Panc1 (cell line): ENCODE results near the gene PRR5L. TPM values are rescaled to one million over a fixed set of nuclear protein-coding genes. Genes with fewer than 3 reads are reported as not detected.

Source experiments
- ATAC-seq: fragments of 200-7000 bp; cut with Tn5 transposase; 2 replicates; pipeline ENCODE4 v1.9.1; 2020; ENCODE audit warnings: mild to moderate bottlenecking, moderate library complexity
- BruUV-seq: library from RNA; stranded (reverse); fragments of 400-500 nt; replicated peaks from 2 replicates; lab custom pipeline; 2021; lab: Mats Ljungman, UMichigan
- CTCF ChIA-PET: fragments of 300-600 bp; sonication (Branson Sonifier 250); formaldehyde crosslinking; loops from one replicate; lab custom pipeline; 2022; ENCODE audit warnings: antibody characterized with exemption; lab: Charles Lee
- POLR2A ChIA-PET: fragments of 300-600 bp; sonication (Branson Sonifier 250); formaldehyde crosslinking; loops from one replicate; lab custom pipeline; 2022; ENCODE audit warnings: antibody characterized with exemption; lab: Charles Lee
- DNase-seq: peaks from one replicate; pipeline ENCODE4 v3.0.0-alpha.2; 2010; ENCODE audit warnings: low read depth, low spot score
- H3K27ac ChIP-seq: 2 replicates; pipeline ENCODE4 v1.5.1; 2011; ENCODE audit warnings: mild to moderate bottlenecking, low read length, inconsistent platforms
- H3K27me3 ChIP-seq: fragments of 200-500 bp; sonication (Bioruptor generic); 2 replicates; pipeline ENCODE4 v1.6.0; 2014; ENCODE audit warnings: low read length, inconsistent platforms; ENCODE audit not compliant: control insufficient read depth, insufficient read depth
- H3K36me3 ChIP-seq: fragments of 200-500 bp; sonication (Bioruptor generic); 2 replicates; pipeline ENCODE4 v1.5.1; 2014; ENCODE audit warnings: inconsistent platforms, mild to moderate bottlenecking, low read length, moderate library complexity; ENCODE audit not compliant: control insufficient read depth, insufficient read depth
- H3K4me1 ChIP-seq: 2 replicates; pipeline ENCODE4 v1.5.1; 2011; ENCODE audit warnings: inconsistent platforms, mild to moderate bottlenecking, low read length, moderate library complexity; ENCODE audit not compliant: control insufficient read depth, insufficient read depth
- H3K4me3 ChIP-seq, 2 experiments: 2 replicates each; pipeline ENCODE4 v1.5.1; 2011 to 2012; ENCODE audit warnings: low read depth in 2 of 2, low read length in 2 of 2, mild to moderate bottlenecking in 2 of 2, inconsistent platforms in 1 of 2, moderate library complexity in 1 of 2
- H3K9me3 ChIP-seq: fragments of 200-500 bp; sonication (Bioruptor generic); 2 replicates; pipeline ENCODE4 v1.5.1; 2014; ENCODE audit warnings: low read depth, mild to moderate bottlenecking, inconsistent platforms, low read length, moderate library complexity; ENCODE audit not compliant: control insufficient read depth, insufficient read depth
- CTCF ChIP-seq: fragments of 450-650 bp; IDR thresholded peaks from 2 replicates; pipeline ENCODE4 v1.5.1; 2017; ENCODE audit warnings: mild to moderate bottlenecking
- POLR2AphosphoS5 ChIP-seq: IDR thresholded peaks from 2 replicates; pipeline ENCODE4 v1.6.1; 2012; ENCODE audit warnings: mild to moderate bottlenecking, low read depth, low read length, moderate library complexity
- REST ChIP-seq, 2 experiments: IDR thresholded peaks; 2 replicates each; pipeline ENCODE4 v1.6.1; 2011 to 2012; ENCODE audit warnings: low read depth in 2 of 2, control low read depth in 1 of 2, low read length in 1 of 2, mild to moderate bottlenecking in 1 of 2, moderate library complexity in 1 of 2; ENCODE audit not compliant: insufficient read depth in 1 of 2
- SIN3A ChIP-seq: IDR thresholded peaks from 2 replicates; pipeline ENCODE4 v1.6.1; 2012; ENCODE audit warnings: low read depth, mild to moderate bottlenecking, low read length, moderate library complexity, borderline replicate concordance; ENCODE audit not compliant: insufficient read depth
- TCF7L2 ChIP-seq: IDR thresholded peaks from 2 replicates; pipeline ENCODE4 v1.6.1; 2011; ENCODE audit warnings: mild to moderate bottlenecking, low read depth, low read length, inconsistent platforms
- in situ Hi-C: cut with HindIII; loops from 2 replicates; pipeline ENCODE4 v1.10.0; 2016; ENCODE audit warnings: low sequenced_read_pairs, low pct_unique_long_range_greater_than_20kb
- intact Hi-C: fragments of 100-400 bp; cut with micrococcal nuclease; formaldehyde crosslinking; loops from one replicate; pipeline ENCODE4 v1.10.0; 2022; ENCODE audit not compliant: unreplicated experiment
- total RNA-seq: library from RNA; stranded (reverse); gene quantifications from one replicate; pipeline ENCODE4 v1.2.1, GENCODE V29; 2021; ENCODE audit not compliant: unreplicated experiment

Gene PRR5L
- total RNA-seq, 1 experiment from 2014 or later, result 0.36 TPM

GRCh38 chr11:36313750-36314433 lies 17.8 kb downstream of the PRR5L start:
- in situ Hi-C loops (no loop called here), intact Hi-C loops (no loop called here)
- H3K27ac ChIP-seq, result no peak overlapping the region
- no peaks in the 10 kb centered on the region for H3K4me1 ChIP-seq
- H3K27me3 ChIP-seq, result peaks cover 48% of the 10 kb centered on the region
- TF ChIP-seq CTCF, result no peak
- no peak for TF ChIP-seq TCF7L2
- TF ChIP-seq REST (IDR thresholded peaks at IDR 0.05; ENCODE audit: insufficient read depth in 1 of 2, low read depth in 2 of 2, low read length in 1 of 2), result no peak
- TF ChIP-seq SIN3A, result no peak
- no peak for TF ChIP-seq POLR2AphosphoS5
- no TSS peak for BruUV-seq
- H3K36me3 ChIP-seq, result no peaks in the 10 kb centered on the region
- H3K4me3 ChIP-seq, result no peak overlapping the region
- ChIA-PET POLR2A (no interaction called here), CTCF (interaction anchor here (0.5 kb wide), 1 partner anchor 181 kb away, joined by 7 read pairs; no protein-coding TSS in a partner anchor)
- DNase-seq (no peak), ATAC-seq (no peak)
- no peaks in the 10 kb centered on the region for H3K9me3 ChIP-seq

GRCh38 chr11:36314434-36314767 lies 18.3 kb downstream of the PRR5L start:
- POLR2A ChIA-PET, result no interaction called here
- no TSS peak for BruUV-seq
- TF ChIP-seq SIN3A (no peak), REST (IDR thresholded peaks at IDR 0.05; ENCODE audit: insufficient read depth in 1 of 2, low read depth in 2 of 2, low read length in 1 of 2) (no peak), TCF7L2 (no peak), CTCF (no peak), POLR2AphosphoS5 (no peak)

More at GRCh38 chr11:36314434-36314767, 18.3 kb downstream of the PRR5L start:
- no peak for DNase-seq
- no peaks in the 10 kb centered on the region for H3K9me3 ChIP-seq
- H3K27ac ChIP-seq, result no peak overlapping the region
- in situ Hi-C loops, result no loop called here
- intact Hi-C loops, result no loop called here
- no peaks in the 10 kb centered on the region for H3K36me3 ChIP-seq
- no peaks in the 10 kb centered on the region for H3K4me1 ChIP-seq
- CTCF ChIA-PET, result interaction anchor here (0.5 kb wide), 1 partner anchor 181 kb away, joined by 7 read pairs; no protein-coding TSS in a partner anchor
- no peak for ATAC-seq
- peaks cover 50% of the 10 kb centered on the region for H3K27me3 ChIP-seq
- no peak overlapping the region for H3K4me3 ChIP-seq
